K562 (cell line): ENCODE measurements around the gene CTDSPL. TPM values are rescaled to one million over a fixed set of nuclear protein-coding genes. Genes with fewer than 3 reads are reported as not detected.

Experiments
- ATAC-seq: fragments of 200-7000 bp; cut with Tn5 transposase; 3 replicates; pipeline ENCODE4 v1.9.1; 2020; ENCODE audit warnings: moderate library complexity
- BruUV-seq: library from RNA; stranded (reverse); fragments of 400-500 nt; replicated peaks from 2 replicates; lab custom pipeline; 2021; lab: Mats Ljungman, UMichigan
- CTCF ChIA-PET: fragments of 300-600 bp; formaldehyde crosslinking; extraction: SDS; loops from one replicate; lab custom pipeline; 2021; ENCODE audit warnings: low intra/inter-chr PET ratio; lab: Yijun Ruan, JAX
- POLR2A ChIA-PET: fragments of 300-600, 350-650 bp; sonication (Branson Sonifier 250); formaldehyde crosslinking; extraction: SDS; loops from one replicate; lab custom pipeline; 2021; ENCODE audit warnings: antibody characterized with exemption, inconsistent platforms; lab: Yijun Ruan, JAX
- DNase-seq, 4 experiments: peaks; one replicate each; pipeline versions ENCODE4 v3.0.0 to v3.0.0-alpha.2; 2011 to 2018; ENCODE audit warnings: low spot score in 3 of 4, mixed read lengths in 3 of 4; ENCODE audit errors: extremely low read depth in 1 of 4
- FAIRE-seq: peaks from 2 replicates; lab custom pipeline; 2011; peaks lifted over from hg19 to GRCh38; lab: Jason Lieb, UNC
- H2AFZ ChIP-seq: 2 replicates; pipeline ENCODE4 v1.6.0; 2011; ENCODE audit warnings: low read depth, low read length, control low read depth, inconsistent platforms
- H3K27ac ChIP-seq: fragments of 200-600 bp; 3 replicates; pipeline ENCODE4 v1.8.0; 2011; ENCODE audit warnings: low read depth, mild to moderate bottlenecking, control low read depth, inconsistent platforms, low read length, moderate library complexity, mixed read lengths; ENCODE audit errors: extremely low read depth
- H3K27me3 ChIP-seq, 2 experiments: fragments of 300-600 bp in 1 of 2; 2 replicates in 1 of 2; 3 replicates in 1 of 2; pipeline versions ENCODE4 v1.6.0 to v1.8.0; 2011; ENCODE audit warnings: inconsistent platforms in 2 of 2, low read length in 2 of 2, mild to moderate bottlenecking in 1 of 2, mixed read lengths in 1 of 2, moderate library complexity in 1 of 2; ENCODE audit not compliant: control insufficient read depth in 2 of 2, insufficient read depth in 2 of 2
- H3K36me3 ChIP-seq: fragments of 300-600 bp; 3 replicates; pipeline ENCODE4 v1.8.0; 2011; ENCODE audit warnings: mild to moderate bottlenecking, low read length, inconsistent platforms; ENCODE audit not compliant: control insufficient read depth, insufficient read depth
- H3K4me1 ChIP-seq, 2 experiments: fragments of 200-600 bp in 1 of 2; replicated peaks in 1 of 2; 2 replicates in 1 of 2; 3 replicates in 1 of 2; pipeline versions ENCODE4 v1.5.1 to v1.8.0; 2011; ENCODE audit warnings: inconsistent platforms in 2 of 2, low read length in 2 of 2, mild to moderate bottlenecking in 1 of 2, mixed read lengths in 1 of 2, moderate library complexity in 1 of 2; ENCODE audit not compliant: control insufficient read depth in 2 of 2, insufficient read depth in 2 of 2
- H3K4me2 ChIP-seq: 2 replicates; pipeline ENCODE4 v1.6.1; 2011; ENCODE audit warnings: low read length, control low read depth, inconsistent platforms, mixed read lengths; ENCODE audit not compliant: insufficient read depth
- H3K4me3 ChIP-seq: fragments of 200-600 bp; sonication (generic), shearing (Covaris generic); 2 replicates; pipeline ENCODE4 v1.5.1; 2016; ENCODE audit warnings: control low read depth, inconsistent platforms
- H3K79me2 ChIP-seq: fragments of 200-600 bp; 3 replicates; pipeline ENCODE4 v1.8.0; 2011; ENCODE audit warnings: low read length, inconsistent platforms; ENCODE audit not compliant: control insufficient read depth, insufficient read depth
- H3K9ac ChIP-seq, 2 experiments: 2 replicates each; pipeline versions ENCODE4 v1.6.0 to v1.6.1; 2011; ENCODE audit warnings: low read depth in 2 of 2, low read length in 2 of 2, control low read depth in 1 of 2, inconsistent platforms in 1 of 2, mild to moderate bottlenecking in 1 of 2, mixed read lengths in 1 of 2; ENCODE audit not compliant: insufficient read depth in 1 of 2
- H3K9me1 ChIP-seq: one replicate; pipeline ENCODE4 v1.6.0; 2011; ENCODE audit warnings: inconsistent platforms, mild to moderate bottlenecking, low read length, moderate library complexity; ENCODE audit not compliant: control insufficient read depth, insufficient read depth
- H3K9me3 ChIP-seq: replicated peaks from 2 replicates; pipeline ENCODE4 v1.5.1; 2011; ENCODE audit warnings: low read depth, low read length, inconsistent platforms; ENCODE audit not compliant: control insufficient read depth, insufficient read depth
- H4K20me1 ChIP-seq: replicated peaks from 2 replicates; pipeline ENCODE4 v1.6.1; 2011; ENCODE audit warnings: low read length, inconsistent platforms, mixed read lengths; ENCODE audit not compliant: control insufficient read depth, insufficient read depth
- FOXA1 ChIP-seq: fragments of 450-650 bp; IDR thresholded peaks from 2 replicates; pipeline ENCODE4 v1.6.1; 2016; ENCODE audit warnings: mild to moderate bottlenecking, borderline replicate concordance
- GMEB1 ChIP-seq: fragments of 250-450 bp; sonication (Bioruptor Pico); IDR thresholded peaks from 2 replicates; pipeline ENCODE4 v1.4.0; 2020; ENCODE audit warnings: mild to moderate bottlenecking
- POLR2AphosphoS5 ChIP-seq: IDR thresholded peaks from 2 replicates; pipeline ENCODE4 v1.6.1; 2011; ENCODE audit warnings: mild to moderate bottlenecking, low read depth, low read length, moderate library complexity; ENCODE audit not compliant: control insufficient read depth, insufficient read depth
- POLR2G ChIP-seq: fragments of 200-400 bp; formaldehyde crosslinking; IDR thresholded peaks from 2 replicates; pipeline ENCODE4 v1.6.1; 2017; ENCODE audit warnings: low read depth, mild to moderate bottlenecking, antibody characterized with exemption, low read length, moderate library complexity
- RAD21 ChIP-seq, 2 experiments: fragments of 250-450 bp in 1 of 2; fragments of 450-650 bp in 1 of 2; sonication (Bioruptor Pico) in 1 of 2; formaldehyde crosslinking in 1 of 2; IDR thresholded peaks in 1 of 2; conservative IDR thresholded peaks in 1 of 2; 2 replicates each; pipeline versions ENCODE4 v1.4.0 to v1.8.0; 2020 to 2022; ENCODE audit warnings: mild to moderate bottlenecking in 2 of 2, moderate library complexity in 1 of 2
- RBM17 ChIP-seq: fragments of 200-400 bp; formaldehyde crosslinking; IDR thresholded peaks from 2 replicates; pipeline ENCODE4 v1.6.1; 2017; ENCODE audit warnings: low read depth, mild to moderate bottlenecking, low read length, borderline replicate concordance
- STAT5A ChIP-seq: IDR thresholded peaks from 2 replicates; pipeline ENCODE4 v1.6.1; 2012; ENCODE audit warnings: low read length, inconsistent platforms, borderline replicate concordance
- TRIM28 ChIP-seq: fragments of 450-650 bp; IDR thresholded peaks from 2 replicates; pipeline ENCODE4 v1.6.1; 2017
- U2AF1 ChIP-seq: fragments of 200-400 bp; formaldehyde crosslinking; optimal IDR thresholded peaks from 2 replicates; pipeline ENCODE3; 2017; ENCODE audit warnings: mild to moderate bottlenecking, low read depth, low read length, moderate library complexity
- ZBTB9 ChIP-seq: fragments of 450-650 bp; formaldehyde crosslinking; IDR thresholded peaks from 2 replicates; pipeline ENCODE4 v1.4.0; 2020; ENCODE audit warnings: mild to moderate bottlenecking, moderate library complexity
- ZNF197 ChIP-seq: fragments of 200-800 bp; sonication (Bioruptor generic); IDR thresholded peaks from 2 replicates; pipeline ENCODE4 v1.6.1; 2016; ENCODE audit warnings: low read depth, missing genetic modification characterization, missing compliant biosample characterization
- ZNF217 ChIP-seq: sonication (generic); formaldehyde crosslinking; IDR thresholded peaks from 2 replicates; pipeline ENCODE4 v1.8.0; 2022; ENCODE audit warnings: mild to moderate bottlenecking, missing genetic modification reagents
- ZNF398 ChIP-seq: fragments of 250-450 bp; sonication (Bioruptor Pico); IDR thresholded peaks from 2 replicates; pipeline ENCODE4 v1.8.0; 2021; ENCODE audit warnings: moderate library complexity, mild to moderate bottlenecking, inconsistent platforms
- ZNF764 ChIP-seq: fragments of 250-450 bp; sonication (Bioruptor Pico); IDR thresholded peaks from 2 replicates; pipeline ENCODE4 v1.4.0; 2020; ENCODE audit warnings: low read depth, mild to moderate bottlenecking, moderate library complexity
- WGBS: fragments of 100-300 bp; shearing (Covaris generic); methylation state at CpG from one replicate; pipeline ENCODE4 v1.1.6; 2016; ENCODE audit warnings: low coverage, mixed read lengths; ENCODE audit not compliant: insufficient coverage; ENCODE audit errors: missing lambda C conversion rate; 5-methylcytosine and 5-hydroxymethylcytosine counted together
- in situ Hi-C: fragments of 300-500 bp; cut with MboI; formaldehyde crosslinking; loops from 4 replicates; pipeline ENCODE4 v1.15.0; 2018; ENCODE audit warnings: inconsistent platforms, mixed read lengths
- intact Hi-C: fragments of 100-400 bp; cut with micrococcal nuclease; formaldehyde crosslinking; loops from 2 replicates; pipeline ENCODE4 v1.14.2; 2022
- polyA plus RNA-seq, 8 experiments: library from polyadenylated mRNA; depleted of rRNA in 4 of 8; stranded (reverse) in 5 of 8; unstranded in 3 of 8; fragments of >200 nt; fragmentation: Nextera tagmentation in 2 of 8; fragmentation: Illumina TruSeq in 1 of 8; extraction: Ambion mirVana in 2 of 8; extraction: Trizol in 1 of 8; gene quantifications; 2 replicates each; pipeline versions ENCODE4 v1.2.1 to v1.2.3, GENCODE V29; 2011 to 2014; ENCODE audit warnings: inconsistent platforms in 1 of 8, missing spikeins in 1 of 8
- total RNA-seq, 7 experiments: library from RNA; depleted of rRNA in 6 of 7; stranded (reverse); fragments of >200 nt in 6 of 7; fragmentation: Illumina TruSeq in 2 of 7; extraction: Trizol in 2 of 7; gene quantifications; 2 replicates each; pipeline versions ENCODE4 v1.2.1 to v1.2.3, GENCODE V29; 2011 to 2021; ENCODE audit warnings: low replicate concordance in 1 of 7

The CTDSPL gene
- total and polyA plus RNA-seq, 9 of the 15 experiments (the other 6 are each of a cell fraction or from before 2014, with no cell fraction given) = 5.1 to 19.3 (median 11.3) TPM

GRCh38 chr3:37925157-37925556, 63.5 kb downstream of the CTDSPL start (continued):
- TF ChIP-seq RAD21 (CRISPR knock-in tag; conservative IDR thresholded peaks at IDR 0.05 in 1 of 2, IDR thresholded peaks at IDR 0.05 in 1 of 2) (no peak), ZNF764 (CRISPR knock-in tag) (no peak), ZNF217 (no peak), ZBTB9 (no peak)

- Histone ChIP-seq H3K9me1 (no peaks in the 10 kb centered on the region), H3K4me2 (no peak overlapping the region), H3K36me3 (no peaks in the 10 kb centered on the region), H3K79me2 (no peaks in the 10 kb centered on the region), H3K27ac (no peak overlapping the region), H3K27me3 (peaks cover 0 to 8% of the 10 kb centered on the region in 2 experiments; a peak in 2 of 5 replicates), H2AFZ (no peak overlapping the region), H3K4me1 (peaks cover 0 to 8% of the 10 kb centered on the region in 2 experiments; a peak in 2 of 5 replicates), H3K9ac (no peak overlapping the region), H3K9me3 (no peaks in the 10 kb centered on the region), H3K4me3 (no peak overlapping the region), H4K20me1 (0 out of 2 replicates have a peak, but pooled peaks cover 3% of the 10 kb centered on the region)
- BruUV-seq = no TSS peak
- intact Hi-C loops = no loop called here
- 23% methylated on average over 3 of the region's 3 CpGs for WGBS
- no peak for FAIRE-seq
- no peak for ATAC-seq
- ChIA-PET POLR2A (interaction anchor here (0.9 kb wide), 1 partner anchor 8 kb away, joined by 7 read pairs; no protein-coding TSS in a partner anchor), CTCF (no interaction called here)
- in situ Hi-C loops = no loop called here
- DNase-seq = no peak
- no peak for TF ChIP-seq ZNF197
- TF ChIP-seq POLR2AphosphoS5 = no peak
- TF ChIP-seq U2AF1 = no peak
- no peak for TF ChIP-seq ZNF398 (CRISPR knock-in tag)
- TF ChIP-seq STAT5A = no peak
- no peak for TF ChIP-seq GMEB1
- no peak for TF ChIP-seq RBM17
- no peak for TF ChIP-seq FOXA1
- no peak for TF ChIP-seq TRIM28
- TF ChIP-seq POLR2G = no peak
Measured at GRCh38 chr3:37926611-37927010, 64.9 kb downstream of the CTDSPL start.
